ENCODE measurements around the gene CCL26.
"Not testable (repeated sequence)": the region's sequence is repeated elsewhere in the genome, so short reads cannot be mapped to it uniquely, and the experiment has no call there.

DNA sequence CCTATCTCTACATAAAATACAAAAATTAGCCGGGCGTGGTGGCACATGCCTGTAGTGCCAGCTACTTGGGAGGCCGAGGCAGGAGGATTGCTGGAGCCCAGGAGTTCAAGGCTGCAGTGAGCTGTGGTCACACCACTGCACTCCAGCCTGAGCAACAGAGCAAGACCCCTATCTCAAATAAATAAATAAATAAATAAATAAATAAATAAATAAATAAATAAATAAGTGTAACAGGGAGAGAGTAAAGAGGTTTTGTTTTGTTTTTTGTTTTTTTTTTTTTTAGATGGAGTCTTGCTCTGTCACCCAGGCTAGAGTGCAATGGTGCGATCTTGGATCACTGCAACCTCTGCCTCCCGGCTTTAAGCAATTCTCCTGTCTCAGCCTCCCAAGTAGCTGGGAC is 20.6 kb upstream of the CCL26 start:
- not testable (repeated sequence) for TF ChIP-seq EZH2 (IDR thresholded peaks at IDR 0.05; ENCODE audit: borderline replicate concordance, low read depth, low read length, severe bottlenecking); MYC (IDR thresholded peaks at IDR 0.05; ENCODE audit: low read depth, low read length); POLR2A (IDR thresholded peaks at IDR 0.05; ENCODE audit: low read depth, low read length); POLR2AphosphoS5 (IDR thresholded peaks at IDR 0.05; ENCODE audit: insufficient read depth, low read depth, low read length); FOS (IDR thresholded peaks at IDR 0.05; ENCODE audit: borderline replicate concordance, insufficient read depth, low read length)
- TF ChIP-seq, protein P1, sequence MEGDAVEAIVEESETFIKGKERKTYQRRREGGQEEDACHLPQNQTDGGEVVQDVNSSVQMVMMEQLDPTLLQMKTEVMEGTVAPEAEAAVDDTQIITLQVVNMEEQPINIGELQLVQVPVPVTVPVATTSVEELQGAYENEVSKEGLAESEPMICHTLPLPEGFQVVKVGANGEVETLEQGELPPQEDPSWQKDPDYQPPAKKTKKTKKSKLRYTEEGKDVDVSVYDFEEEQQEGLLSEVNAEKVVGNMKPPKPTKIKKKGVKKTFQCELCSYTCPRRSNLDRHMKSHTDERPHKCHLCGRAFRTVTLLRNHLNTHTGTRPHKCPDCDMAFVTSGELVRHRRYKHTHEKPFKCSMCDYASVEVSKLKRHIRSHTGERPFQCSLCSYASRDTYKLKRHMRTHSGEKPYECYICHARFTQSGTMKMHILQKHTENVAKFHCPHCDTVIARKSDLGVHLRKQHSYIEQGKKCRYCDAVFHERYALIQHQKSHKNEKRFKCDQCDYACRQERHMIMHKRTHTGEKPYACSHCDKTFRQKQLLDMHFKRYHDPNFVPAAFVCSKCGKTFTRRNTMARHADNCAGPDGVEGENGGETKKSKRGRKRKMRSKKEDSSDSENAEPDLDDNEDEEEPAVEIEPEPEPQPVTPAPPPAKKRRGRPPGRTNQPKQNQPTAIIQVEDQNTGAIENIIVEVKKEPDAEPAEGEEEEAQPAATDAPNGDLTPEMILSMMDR (IDR thresholded peaks at IDR 0.05; ENCODE audit: extremely low read depth in 1 of 2, insufficient read depth in 1 of 2, low read depth in 1 of 2, low read length in 2 of 2): not testable (repeated sequence)
- TF ChIP-seq, protein P2, sequence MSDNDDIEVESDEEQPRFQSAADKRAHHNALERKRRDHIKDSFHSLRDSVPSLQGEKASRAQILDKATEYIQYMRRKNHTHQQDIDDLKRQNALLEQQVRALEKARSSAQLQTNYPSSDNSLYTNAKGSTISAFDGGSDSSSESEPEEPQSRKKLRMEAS (IDR thresholded peaks at IDR 0.05; ENCODE audit: insufficient read depth, insufficient read length): not testable (repeated sequence)

Measured in endothelial cell of umbilical vein (primary cell).